HL-60/S4 treated with phorbol 12-myristate 13-acetate at 8.2 ng/mL for 4 days and 3 days (cell line): ENCODE results near the gene MINDY3.
"Not testable (repeated sequence)": the region's sequence is repeated elsewhere in the genome, so short reads cannot be mapped to it uniquely, and the experiment has no call there.

Experiments used
- in situ Hi-C: fragments of 300-500 bp; cut with MboI; formaldehyde crosslinking; loops from 2 replicates; pipeline ENCODE4 v1.15.0; 2022; ENCODE audit warnings: low sequenced_read_pairs

The MINDY3 gene

DNA sequence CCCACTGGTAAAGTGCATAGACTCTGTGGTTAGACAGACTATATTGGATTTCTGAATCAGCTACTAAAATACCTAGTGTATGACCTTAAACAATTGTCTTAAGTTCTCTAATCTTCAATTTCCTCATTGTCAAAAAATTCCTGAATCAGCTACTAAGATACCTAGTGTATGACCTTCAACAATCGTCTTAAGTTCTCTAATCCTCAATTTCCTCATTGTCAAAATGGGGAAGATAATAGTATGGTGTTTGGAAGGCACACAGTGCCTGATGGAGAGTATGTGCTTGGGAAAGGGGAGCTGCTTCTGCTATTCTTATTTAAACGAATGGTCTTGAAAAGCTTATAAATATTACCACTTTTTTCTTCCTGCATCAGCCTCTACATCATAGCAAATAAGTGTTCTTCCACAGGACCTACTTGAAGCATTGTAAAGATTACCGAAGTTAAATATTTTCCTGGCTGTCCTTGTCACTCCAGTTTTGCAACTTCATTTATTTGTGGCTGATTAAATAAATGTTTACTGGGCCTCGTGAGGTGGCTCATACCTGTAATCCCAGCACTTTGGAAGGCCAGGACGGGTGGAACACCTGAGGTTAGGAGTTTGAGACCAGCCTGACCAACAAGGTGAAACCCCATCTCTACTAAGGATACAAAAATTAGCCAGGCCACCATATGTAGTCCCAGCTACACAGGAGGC is 76.2 kb downstream of the MINDY3 start:
- in situ Hi-C loops = no loop called here

DNA sequence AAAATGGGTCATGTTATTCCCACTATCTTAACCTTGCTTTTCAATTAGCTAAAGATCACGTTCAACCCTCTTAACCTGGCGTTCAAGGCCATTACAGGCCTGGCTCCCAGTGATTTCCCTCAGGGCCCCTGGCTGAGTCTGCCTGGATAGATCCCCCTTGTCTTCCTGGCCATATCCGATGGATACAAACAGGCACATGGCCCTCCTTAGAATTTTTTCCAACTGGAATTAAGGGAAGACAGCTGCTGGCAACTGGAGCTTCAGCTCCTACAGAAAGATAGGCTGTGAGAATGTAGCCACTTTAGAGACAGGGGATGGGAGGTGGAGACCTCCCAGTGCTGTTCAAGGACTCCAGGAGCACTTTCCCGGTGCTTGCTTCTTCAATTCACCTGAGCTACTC is 77.5 kb downstream of the MINDY3 start:
- in situ Hi-C loops = no loop called here

DNA sequence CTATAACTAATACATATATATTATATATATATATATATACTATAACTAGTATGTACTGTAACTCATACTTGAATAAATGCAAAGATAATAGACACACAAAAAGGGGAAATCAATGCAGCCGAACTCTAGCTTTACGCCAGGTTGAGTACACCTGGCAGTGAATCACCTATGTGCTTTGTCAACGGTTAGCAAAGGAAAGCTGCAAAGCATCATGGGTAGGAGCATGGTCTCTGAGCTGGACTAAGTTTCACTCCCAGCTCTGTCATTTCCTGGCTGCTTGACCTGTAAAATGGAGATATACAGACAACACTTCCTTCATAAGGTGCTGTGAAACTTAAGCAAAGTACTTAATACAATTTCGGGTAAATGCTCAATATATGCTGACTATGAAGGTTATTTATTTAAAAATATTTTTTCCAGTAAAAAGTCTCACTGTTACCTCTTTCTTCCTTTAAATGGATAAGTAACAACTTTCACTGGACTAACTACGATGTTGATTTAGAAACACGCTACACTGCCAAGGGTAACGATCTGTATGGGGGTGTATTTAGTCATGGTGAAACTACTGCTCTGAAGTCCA is 78.8 kb downstream of the MINDY3 start:
- in situ Hi-C loops = no loop called here

DNA sequence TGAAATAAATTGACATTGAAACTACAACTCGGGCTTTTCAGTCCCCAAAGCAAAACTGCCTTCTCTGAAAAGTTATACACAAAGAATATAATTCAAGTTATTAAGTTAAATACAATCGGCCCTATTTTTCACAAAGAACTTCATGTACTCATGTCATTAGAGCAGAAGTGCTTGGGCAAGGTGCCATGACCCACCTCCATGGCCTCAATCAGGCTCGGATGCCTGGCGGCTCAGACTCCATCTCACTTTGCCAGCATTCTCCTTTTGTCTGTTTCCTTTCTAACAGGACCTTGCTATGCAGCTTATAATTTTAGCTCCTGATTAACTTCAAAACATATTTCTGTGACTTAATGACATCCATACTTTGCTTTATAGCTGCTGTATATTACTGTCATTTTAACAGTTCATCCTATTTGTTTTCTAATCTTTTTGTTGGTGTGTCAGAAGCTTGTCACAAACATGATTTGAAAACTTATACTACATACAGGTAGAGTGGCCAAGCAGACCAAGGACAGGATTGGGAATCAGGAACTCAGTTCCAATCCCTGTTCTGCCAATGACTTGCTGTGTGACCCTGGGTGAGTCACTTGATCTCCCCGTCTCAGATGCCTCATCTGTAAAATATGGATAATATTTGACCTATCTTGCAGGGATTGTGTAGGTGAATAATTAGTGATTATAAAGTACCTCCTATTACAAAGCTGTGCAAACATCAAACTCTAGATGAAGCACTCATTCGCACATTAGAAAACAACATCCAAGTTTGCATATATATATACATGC is 79.8 kb downstream of the MINDY3 start:
- in situ Hi-C loops = no loop called here

DNA sequence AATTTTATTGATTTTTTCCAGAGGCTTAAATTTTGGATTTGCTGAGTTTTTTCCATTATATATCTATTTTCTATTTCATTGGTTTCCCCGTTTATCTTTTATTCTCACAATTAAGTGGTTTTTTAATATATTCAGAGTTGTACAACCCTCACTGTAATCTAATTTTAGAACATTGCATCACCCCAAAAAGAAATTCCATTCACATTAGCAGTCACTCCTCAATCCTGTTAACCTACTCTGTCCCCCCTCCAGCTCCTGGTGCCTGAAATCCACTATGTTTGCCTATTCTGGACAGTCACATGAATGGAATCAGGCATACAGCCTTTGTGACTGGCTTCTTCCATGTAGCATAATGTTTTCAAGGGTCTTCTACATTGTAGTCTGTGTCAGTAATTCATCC is 84.8 kb downstream of the MINDY3 start:
- in situ Hi-C loops = no loop called here

GRCh38 chr10:15774534-15774933 is 85.8 kb downstream of the MINDY3 start:
- in situ Hi-C loops = not testable (repeated sequence)

DNA sequence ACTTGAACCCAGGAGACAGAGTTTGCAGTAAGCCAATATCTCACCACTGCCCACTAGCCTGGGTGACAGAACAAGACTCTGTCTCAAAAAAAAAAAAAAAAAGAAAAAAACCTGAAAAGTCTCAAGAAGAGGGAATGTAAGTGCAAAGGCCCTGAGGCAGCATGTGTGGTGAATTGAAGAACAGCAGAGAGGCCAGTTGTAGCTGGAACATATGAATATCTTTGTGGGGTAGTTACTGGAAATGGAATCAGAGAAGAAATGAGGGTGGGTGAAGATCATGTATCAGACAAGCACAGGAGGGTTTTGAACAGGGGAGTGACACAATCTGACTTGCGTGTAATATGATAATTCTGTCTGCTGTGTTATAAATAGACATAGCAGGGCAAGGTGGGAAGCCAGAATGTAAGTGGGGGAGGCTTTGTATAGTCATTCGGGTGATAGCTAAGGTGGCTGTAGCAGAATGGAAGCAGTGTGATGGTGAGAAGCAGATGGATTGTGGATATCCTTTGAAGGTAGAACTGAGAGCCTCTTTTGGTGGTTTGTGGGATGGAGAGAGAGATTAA is 95.3 kb downstream of the MINDY3 start:
- in situ Hi-C loops = no loop called here

DNA sequence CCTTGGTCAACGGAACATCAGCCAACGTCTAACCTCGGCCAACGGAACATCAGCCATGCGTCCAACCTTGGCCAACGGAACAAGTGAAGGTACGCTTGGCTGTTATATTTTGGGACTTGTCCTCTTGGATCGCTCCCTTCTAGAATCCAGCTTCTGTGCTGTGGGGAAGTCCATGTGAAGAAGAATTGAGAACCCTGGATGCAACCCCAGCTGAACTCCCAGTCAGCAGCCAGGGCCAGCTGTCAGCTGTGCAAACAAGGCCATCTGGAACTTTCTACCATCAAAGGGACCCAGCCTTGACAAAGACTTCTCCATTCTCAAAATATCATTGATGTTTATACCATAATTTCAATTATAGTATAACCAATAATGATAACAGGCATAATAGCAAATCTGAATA is 97.3 kb downstream of the MINDY3 start:
- in situ Hi-C loops = no loop called here

GRCh38 chr10:15762239-15762638 is 98.1 kb downstream of the MINDY3 start:
- in situ Hi-C loops = not testable (repeated sequence)

DNA sequence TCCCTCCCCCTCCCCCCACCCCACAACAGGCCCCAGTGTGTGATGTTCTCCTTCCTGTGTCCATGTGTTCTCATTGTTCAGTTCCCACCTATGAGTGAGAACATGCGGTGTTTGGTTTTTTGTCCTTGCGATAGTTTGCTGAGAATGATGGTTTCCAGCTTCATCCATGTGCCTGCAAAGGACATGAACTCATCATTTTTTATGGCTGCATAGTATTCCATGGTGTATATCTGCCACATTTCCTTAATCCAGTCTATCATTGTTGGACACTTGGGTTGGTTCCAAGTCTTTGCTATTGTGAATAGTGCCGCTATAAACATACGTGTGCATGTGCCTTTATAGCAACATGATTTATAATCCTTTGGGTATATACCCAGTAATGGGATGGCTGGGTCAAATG is 99.1 kb downstream of the MINDY3 start:
- in situ Hi-C loops = not testable (repeated sequence)

DNA sequence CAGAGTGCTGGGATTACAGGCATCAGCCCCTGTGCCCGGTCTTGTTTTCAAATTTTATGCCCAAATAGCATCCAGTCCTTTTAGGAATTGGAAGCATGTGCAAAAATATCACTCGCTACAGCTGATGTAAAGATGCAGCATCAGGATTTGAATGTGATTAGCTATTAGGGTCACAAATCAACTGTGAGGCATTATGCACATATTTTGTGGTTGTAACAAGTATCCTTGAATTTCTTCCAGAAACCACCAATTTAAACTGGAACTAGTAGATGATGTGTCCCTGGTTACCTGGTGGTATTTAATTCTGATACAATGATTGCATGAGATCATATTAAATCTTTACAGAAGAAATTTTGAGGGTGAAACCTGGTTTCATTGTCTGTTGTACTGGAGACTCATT is 99.6 kb downstream of the MINDY3 start:
- in situ Hi-C loops = no loop called here

- in situ Hi-C loops = no loop called here
These were observed 101.0 kb downstream of the MINDY3 start for GRCh38 chr10:15759265-15759664.

- in situ Hi-C loops = no loop called here
These were observed 101.7 kb downstream of the MINDY3 start for GRCh38 chr10:15758618-15759017.

- in situ Hi-C loops = no loop called here
These were observed 105.4 kb downstream of the MINDY3 start for GRCh38 chr10:15754937-15755336.

DNA sequence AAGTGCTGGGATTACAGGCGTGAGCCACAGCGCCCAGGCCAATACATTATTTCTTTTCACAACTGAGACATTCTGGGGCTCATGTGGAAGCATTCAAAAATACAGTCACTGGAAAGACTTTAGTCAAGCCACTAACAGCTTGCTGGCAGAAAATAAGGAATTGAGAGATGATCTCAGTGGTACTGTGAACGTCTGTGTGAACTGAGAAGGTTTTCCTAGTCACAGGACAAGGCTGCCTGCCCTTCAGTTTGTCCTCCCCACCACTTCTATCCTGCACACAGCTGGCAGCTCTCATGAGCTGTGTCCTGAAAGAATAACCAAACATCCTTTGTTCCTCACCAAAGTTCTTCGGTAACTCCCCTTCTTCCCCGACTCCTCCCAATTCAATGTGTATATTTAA is 109.3 kb downstream of the MINDY3 start:
- in situ Hi-C loops = no loop called here

DNA sequence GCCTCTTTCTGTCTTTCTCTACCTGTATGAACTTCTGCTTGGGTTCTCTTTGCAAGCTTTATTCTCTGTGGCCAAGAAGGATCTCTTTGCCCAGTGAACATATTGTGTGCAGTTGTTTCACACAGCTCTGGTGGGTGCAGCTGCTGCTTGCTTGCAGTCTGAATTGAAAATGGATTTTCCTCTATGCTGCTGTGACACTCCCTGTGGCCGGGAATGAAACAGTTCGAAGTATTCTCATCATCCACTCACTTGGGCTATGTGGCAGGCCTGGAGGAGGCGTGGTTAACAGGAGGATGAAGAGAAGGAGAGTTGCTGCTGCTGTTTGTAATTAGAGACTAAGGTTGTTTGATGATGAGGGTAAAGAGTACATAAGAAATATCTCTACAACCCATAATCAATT is 112.2 kb downstream of the MINDY3 start:
- in situ Hi-C loops = loop anchor here (25.0 kb wide), 1 partner anchor 311 kb away; no protein-coding TSS in a partner anchor

GRCh38 chr10:15747632-15748031 is 112.7 kb downstream of the MINDY3 start:
- in situ Hi-C loops = loop anchor here (25.0 kb wide), 1 partner anchor 310 kb away; no protein-coding TSS in a partner anchor

DNA sequence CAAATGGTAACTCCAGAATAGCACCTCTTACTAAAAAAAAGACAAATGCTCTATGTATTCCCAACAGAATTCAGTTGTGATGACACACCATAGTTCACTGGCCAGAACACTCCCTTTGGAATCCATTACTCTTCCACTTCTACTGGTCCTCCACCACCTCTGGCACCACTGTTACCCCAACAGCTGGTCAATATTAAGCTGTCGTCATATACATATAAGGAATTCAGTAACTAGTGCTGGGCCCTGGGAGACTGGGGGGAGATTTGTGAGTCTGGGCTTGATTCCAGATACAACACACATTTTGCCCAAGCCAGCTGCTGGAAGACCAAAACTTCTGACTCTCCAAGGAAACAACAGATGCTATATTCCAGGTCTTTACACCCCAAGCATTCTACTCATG is 114.6 kb downstream of the MINDY3 start:
- in situ Hi-C loops = loop anchor here (25.0 kb wide), 1 partner anchor 308 kb away; no protein-coding TSS in a partner anchor

- in situ Hi-C loops = loop anchor here (25.0 kb wide), 1 partner anchor 307 kb away; no protein-coding TSS in a partner anchor
These were observed 116.0 kb downstream of the MINDY3 start for GRCh38 chr10:15744217-15744865.

- in situ Hi-C loops = loop anchor here (25.0 kb wide), 1 partner anchor 306 kb away; no protein-coding TSS in a partner anchor
These were observed 116.9 kb downstream of the MINDY3 start for GRCh38 chr10:15743443-15743842.

GRCh38 chr10:15742836-15743235 is 117.5 kb downstream of the MINDY3 start:
- in situ Hi-C loops = loop anchor here (25.0 kb wide), 1 partner anchor 306 kb away; no protein-coding TSS in a partner anchor
